Middle frontal gyrus (tissue), 1 donor: ENCODE measurements around the gene POR.

Experiments used
- DNase-seq: peaks from one replicate; pipeline ENCODE4 v3.0.0-alpha.2; 2015; ENCODE audit warnings: low spot score; ENCODE audit errors: extremely low spot score

The POR gene

DNA sequence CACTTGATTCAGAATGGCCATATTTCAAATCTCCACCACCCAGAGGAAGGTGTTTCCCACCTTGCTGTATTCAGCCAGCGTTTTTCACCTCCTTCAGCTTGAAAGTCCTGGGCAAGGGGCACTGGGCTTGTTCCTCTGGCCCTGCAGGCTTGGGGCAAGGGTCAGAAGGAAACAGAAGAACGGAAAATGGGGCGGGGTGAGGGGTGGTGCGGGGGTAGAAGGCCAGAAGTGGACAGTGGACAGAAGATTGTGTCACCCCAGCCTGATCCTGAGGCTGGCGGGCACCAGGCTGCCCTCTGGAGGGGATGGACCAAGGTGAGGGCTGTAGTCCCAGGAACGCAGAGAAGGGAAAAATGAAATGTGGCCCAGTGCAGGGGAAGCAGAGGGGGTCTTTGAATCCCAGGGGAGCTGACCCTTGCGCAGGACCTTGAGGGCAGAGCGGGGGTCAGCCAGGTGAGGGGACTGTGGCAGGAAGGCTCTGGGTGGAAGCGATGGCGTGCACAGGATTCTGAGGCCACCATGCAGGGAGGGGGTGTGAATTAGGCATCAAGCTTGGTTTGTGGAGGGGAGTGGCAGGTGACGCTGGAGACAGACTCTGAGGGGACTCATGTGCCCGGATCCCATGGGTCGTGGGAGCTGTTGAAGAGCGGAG is 56.5 kb downstream of the POR start:
- DNase-seq: no peak

DNA sequence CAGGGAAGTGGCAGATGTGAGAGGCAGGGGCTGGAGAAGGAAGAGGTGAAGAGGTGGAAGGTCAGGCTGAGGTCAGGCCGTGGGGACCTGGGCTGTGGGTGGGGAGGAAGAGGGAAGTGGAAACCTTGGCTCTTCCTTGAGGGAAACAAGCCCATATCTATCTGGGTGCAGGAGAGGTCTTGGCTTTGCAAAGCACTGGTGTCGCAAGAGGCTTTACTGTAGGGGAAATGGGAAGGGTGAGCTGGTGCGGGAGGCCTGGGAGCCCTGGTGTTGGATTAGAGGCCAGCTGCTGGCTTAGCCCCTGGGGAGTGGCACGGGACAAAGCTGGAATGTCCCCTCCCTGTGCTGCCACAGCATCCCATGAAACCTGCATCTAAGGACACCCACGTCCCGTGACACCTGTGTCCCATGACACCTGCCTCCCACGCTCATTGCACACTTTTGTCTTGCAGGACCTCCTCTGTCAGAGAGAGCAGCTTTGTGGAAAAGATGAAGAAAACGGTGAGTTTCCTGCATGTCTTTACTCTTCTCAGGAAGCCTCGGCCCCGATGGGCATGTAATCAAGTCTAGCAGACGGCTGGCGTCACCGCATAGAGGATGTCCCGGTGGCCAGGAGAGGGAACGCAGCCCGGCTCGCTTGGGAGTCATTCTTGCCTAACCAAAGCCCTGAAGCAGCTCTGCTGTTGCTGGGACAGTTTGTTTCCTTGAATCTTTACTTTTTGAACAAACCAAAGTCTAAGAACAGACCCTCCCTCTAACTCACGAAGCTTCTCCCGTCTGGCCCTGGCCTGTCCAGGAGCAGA is 57.2 kb downstream of the POR start:
- DNase-seq: no peak

DNA sequence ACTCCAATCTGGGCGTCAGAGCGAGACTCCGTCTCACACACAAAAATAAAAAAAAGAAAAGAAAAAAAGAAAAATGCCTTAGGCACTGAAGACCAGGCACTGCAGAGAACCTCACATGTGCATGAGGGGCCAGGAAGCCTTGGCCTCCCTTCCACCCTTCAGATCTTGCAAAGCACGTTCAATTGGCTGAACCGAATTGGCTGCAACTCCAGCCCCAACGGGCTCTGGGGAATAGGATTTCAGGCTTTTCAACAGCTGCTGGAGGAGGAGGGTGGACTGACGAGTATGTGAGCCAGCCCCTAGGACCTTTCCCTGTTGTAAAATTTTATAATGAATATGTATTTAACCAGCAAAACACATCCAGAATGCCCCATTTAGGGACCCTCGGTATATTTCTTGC is 62.8 kb downstream of the POR start:
- no peak for DNase-seq

DNA sequence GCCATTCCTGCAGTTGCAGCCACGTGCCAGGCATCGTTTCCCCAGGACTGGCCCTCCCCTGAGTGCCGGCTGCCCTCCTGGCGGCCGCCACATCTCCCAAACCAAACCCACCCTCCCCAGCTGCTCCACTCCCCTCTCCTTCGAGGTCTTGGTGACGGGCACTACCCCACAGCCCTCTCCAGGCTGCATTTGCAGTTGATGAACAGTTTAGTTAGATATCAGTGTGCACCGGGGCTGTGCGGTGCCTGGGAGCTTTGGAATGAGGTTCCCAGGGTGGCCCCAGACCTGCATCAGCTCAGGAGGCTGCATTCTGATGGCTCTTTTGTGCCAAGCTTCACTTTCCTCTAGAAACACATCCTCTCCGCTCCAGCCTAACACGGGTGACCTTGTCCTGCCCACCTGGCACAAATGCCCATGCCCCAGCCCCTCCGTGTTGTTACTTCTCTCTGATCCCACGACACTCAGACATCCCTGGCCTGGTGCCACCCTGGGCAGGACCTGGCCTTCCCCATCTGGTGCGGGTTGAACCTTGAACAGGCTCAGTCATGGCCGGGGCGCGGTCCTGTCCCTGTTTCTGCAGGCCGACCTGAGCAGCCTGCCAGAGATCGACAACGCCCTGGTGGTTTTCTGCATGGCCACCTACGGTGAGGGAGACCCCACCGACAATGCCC is 64.9 kb downstream of the POR start:
- no peak for DNase-seq

DNA sequence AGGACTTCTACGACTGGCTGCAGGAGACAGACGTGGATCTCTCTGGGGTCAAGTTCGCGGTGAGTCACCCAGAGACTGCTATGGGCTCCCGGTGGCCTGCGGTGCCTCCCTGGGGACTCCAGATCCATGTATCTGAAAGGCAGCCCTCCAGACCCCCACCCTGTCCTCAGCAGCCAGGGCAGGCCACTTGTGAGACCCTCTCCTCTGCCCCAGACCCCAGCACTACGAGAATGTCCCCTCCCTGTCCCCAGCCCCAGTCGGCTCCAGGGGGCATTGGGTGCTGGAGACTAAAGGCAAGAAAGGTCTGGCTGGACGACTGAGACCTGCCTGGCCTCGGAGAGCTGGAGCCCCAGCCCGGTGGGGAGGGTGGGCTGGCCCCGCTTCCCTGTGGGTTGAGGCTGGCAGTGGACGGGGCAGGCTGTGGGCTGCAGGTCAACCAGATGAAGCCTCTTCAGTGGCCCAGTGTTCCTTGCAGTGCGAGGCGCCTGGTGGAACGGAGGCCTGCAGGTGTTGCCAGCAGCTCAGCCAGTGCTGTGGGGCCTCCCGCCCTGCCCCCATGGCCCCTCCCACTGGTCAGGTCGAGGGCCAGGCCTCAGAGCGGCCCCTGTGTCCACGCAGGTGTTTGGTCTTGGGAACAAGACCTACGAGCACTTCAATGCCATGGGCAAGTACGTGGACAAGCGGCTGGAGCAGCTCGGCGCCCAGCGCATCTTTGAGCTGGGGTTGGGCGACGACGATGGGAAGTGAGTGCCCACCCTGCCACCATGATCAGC is 65.7 kb downstream of the POR start:
- no peak for DNase-seq

DNA sequence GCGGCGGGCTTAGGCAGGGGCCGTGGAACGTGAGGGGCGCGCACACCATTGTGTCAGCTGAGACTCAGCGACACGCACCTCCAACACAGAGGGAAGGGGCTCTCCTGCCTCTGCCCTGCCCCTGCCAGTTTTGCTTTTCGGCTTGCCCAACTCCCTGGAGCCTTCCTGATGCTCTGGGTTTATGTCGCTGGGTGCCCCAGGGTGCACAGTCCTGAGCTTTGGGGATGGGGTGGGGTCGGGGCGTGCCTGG is 66.2 kb downstream of the POR start:
- no peak for DNase-seq

DNA sequence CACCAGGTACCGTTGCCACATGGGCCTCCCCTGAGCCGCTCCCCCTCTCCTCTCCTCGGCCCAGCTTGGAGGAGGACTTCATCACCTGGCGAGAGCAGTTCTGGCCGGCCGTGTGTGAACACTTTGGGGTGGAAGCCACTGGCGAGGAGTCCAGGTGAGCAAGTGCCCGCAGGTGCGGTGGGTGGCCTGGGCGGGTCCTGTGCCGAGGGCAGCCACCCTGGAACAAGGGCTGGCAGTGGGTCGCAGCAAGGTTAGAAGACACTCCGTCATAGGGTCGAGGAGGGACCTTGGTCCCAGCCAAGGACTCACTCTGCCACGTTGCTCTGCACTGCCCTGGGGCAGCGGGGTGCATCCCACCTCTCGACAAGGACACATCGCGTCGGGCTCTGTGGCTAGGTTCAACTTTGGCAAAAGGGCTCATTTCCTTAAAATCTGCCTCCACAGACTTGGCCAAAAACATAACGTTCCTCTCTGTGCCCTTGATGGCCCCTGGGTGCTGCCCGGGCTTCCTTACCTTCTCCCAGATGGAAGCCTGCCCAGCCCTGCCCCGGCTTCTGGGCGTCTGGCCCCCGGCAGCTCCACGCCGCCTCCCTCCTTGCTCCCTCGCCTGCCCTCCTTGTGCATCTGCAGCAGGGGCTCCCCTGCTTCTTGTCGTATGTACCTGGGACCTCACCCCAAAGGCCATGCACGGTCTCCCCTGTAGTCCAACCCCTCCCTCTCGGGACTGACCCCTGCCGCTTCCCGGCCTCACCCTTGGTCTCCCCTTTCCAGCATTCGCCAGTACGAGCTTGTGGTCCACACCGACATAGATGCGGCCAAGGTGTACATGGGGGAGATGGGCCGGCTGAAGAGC is 66.7 kb downstream of the POR start:
- no peak for DNase-seq

DNA sequence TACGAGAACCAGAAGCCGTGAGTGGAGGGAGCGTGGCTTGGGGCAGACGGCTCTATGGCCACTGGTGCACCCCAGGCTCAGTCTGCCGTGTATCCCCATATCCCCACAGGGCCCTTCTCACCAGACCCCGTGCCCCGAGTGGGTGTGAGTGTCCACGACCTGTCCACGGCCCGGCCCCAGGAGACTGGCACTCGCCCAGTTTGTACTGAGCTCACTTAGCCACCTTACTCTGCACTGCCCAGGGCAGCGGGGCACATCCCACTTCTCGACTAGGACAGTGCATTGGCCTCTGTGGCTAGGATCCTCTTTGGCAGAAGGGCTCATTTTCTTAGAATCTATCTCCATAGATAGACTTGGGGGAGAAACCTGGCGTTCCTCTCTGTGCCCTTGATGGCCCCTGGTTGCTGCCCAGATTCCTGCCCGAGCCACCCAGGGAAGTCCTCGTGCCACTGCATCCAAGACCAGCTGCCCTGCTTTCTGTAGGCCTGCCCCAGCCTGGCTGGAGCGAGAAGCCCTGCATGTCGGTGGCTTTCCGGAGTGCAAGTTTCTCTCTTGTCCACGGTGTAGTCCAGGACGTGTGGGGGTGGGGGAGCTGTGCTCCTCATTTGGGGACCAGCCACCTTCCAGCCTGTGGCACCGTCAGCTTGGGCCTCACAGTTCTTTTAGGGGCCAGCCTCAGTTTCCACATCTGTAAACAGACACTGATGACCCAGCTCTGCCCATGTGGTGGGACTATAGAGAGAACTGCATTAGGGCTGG is 67.5 kb downstream of the POR start:
- no peak for DNase-seq

DNA sequence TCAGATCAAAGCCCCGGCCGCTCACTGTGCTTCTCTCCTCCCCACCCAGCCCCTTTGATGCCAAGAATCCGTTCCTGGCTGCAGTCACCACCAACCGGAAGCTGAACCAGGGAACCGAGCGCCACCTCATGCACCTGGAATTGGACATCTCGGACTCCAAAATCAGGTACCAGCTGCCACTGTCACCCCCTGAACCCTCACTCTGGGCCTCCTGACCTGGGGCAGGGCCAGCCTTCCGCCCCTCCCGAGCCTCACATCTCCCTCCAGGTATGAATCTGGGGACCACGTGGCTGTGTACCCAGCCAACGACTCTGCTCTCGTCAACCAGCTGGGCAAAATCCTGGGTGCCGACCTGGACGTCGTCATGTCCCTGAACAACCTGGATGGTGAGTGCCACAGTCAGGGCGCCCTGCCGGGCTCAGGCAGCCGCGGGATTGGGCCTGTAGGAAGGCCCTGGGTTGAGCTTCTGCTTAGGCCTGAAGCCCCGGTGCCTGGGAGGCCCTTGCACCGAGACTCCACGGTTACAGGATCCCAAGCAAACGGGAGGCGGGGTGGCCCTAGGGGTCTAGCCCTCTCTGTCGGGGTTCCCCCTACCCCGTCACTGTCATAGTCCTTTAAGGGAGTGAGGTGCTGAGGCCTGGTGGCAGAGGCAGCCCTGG is 68.6 kb downstream of the POR start:
- DNase-seq: no peak

DNA sequence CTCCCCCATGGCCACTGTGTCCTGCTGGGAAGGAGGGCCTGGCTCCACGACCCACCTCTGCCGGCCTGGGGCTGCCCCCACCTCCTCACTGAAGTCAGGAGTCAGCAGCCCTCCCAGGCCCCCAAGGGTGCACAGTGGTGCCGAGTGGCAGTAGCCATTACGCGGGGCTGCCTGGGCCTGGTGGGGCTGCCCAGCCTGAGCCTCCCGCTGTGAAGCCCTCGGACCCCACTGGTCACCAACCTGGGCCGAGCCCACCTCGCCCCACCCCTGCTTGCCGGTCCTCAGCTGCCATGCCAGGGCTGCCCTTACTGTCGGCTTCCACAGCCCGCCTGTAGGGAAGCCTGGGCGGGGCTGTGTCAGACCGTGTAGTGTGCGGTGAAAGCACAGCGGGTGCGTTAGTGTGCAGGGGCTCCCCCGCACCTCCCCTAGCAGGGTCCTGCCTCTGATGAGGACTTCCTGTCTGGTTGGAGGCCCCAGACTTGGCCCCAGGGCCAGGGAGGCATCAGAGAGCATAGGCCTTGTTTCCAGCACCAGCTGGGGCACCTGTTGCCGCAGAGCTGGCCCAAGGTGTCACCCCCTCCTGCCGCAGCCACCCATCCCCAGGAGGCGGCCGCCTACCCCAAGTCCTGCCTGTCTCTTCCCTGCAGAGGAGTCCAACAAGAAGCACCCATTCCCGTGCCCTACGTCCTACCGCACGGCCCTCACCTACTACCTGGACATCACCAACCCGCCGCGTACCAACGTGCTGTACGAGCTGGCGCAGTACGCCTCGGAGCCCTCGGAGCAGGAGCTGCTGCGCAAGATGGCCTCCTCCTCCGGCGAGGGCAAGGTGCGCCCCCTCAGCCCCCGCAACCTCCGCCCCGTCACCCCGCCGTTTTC is 69.4 kb downstream of the POR start:
- no peak for DNase-seq

DNA sequence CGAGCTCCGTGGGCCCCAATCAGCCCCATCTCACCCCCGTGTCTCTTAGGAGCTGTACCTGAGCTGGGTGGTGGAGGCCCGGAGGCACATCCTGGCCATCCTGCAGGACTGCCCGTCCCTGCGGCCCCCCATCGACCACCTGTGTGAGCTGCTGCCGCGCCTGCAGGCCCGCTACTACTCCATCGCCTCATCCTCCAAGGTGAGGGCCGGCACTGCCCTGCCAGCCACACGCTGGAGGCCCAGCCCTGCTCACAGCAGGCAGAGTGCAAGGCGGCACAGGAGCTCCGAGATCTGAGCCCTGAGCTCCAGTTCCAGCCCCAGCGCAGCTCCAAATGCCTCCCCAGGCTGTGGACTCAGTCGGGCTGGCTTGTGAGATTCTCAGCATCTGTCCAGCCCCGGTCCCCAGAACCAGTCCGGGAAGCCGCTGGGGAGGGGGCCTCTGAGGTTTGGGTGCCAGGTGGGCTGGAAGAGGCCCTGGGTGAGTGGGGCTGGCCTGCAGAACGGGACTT is 70.1 kb downstream of the POR start:
- DNase-seq: no peak

DNA sequence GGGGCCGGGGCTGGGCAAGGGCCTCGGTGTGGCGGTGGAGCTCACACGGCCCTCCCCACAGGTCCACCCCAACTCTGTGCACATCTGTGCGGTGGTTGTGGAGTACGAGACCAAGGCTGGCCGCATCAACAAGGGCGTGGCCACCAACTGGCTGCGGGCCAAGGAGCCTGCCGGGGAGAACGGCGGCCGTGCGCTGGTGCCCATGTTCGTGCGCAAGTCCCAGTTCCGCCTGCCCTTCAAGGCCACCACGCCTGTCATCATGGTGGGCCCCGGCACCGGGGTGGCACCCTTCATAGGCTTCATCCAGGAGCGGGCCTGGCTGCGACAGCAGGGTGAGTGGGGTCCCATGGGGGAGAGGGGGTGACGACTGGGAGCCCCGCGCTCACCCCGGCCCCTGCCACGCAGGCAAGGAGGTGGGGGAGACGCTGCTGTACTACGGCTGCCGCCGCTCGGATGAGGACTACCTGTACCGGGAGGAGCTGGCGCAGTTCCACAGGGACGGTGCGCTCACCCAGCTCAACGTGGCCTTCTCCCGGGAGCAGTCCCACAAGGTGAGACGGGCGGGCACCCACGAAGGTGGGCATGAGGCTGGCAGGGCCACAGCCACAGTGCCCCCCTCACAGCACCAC is 70.7 kb downstream of the POR start:
- DNase-seq: no peak

DNA sequence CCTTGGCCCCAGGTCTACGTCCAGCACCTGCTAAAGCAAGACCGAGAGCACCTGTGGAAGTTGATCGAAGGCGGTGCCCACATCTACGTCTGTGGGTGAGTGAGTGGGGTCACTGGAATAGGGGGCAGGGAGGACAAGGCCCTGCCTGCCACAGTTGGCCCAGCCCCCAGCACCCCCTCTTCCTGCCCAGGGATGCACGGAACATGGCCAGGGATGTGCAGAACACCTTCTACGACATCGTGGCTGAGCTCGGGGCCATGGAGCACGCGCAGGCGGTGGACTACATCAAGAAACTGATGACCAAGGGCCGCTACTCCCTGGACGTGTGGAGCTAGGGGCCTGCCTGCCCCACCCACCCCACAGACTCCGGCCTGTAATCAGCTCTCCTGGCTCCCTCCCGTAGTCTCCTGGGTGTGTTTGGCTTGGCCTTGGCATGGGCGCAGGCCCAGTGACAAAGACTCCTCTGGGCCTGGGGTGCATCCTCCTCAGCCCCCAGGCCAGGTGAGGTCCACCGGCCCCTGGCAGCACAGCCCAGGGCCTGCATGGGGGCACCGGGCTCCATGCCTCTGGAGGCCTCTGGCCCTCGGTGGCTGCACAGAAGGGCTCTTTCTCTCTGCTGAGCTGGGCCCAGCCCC is 71.3 kb downstream of the POR start:
- DNase-seq: no peak

DNA sequence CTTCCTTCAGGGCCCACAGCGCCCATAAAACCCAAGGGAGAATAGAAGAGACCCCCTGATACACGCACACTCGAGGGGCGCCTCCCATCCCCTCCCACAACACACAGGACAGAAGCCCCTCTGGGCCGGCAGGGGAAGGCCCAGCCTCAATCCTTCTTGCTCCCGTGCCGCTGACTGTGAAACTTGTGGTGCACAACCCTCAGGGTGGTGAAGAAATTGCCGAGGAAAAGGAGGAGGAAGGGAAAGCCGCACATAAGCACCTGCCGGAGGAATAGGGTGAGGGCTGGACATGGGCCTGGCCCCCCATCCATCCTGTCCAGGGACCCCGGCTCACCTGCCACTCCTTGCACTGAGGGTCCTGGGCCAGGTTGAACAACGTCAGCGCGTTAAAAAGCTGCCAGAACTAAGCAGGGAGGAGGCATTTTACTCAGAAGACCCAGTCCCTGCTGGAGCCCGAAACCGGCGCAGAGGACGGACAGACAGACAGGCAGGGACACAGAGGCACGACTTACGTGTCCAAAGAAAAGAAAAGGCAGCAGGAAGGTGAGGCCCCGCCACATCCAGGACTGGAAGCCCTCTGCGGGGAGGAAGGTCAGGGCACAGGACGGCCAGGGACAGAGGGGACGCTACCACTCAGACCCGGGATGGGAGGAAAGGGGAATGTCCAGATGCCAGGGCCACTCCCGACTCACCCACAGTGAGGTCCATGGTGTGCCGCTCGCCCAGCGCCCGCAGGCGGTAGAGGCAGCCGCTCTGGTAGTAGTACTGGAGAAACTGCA is 72.3 kb downstream of the POR start:
- no peak for DNase-seq

DNA sequence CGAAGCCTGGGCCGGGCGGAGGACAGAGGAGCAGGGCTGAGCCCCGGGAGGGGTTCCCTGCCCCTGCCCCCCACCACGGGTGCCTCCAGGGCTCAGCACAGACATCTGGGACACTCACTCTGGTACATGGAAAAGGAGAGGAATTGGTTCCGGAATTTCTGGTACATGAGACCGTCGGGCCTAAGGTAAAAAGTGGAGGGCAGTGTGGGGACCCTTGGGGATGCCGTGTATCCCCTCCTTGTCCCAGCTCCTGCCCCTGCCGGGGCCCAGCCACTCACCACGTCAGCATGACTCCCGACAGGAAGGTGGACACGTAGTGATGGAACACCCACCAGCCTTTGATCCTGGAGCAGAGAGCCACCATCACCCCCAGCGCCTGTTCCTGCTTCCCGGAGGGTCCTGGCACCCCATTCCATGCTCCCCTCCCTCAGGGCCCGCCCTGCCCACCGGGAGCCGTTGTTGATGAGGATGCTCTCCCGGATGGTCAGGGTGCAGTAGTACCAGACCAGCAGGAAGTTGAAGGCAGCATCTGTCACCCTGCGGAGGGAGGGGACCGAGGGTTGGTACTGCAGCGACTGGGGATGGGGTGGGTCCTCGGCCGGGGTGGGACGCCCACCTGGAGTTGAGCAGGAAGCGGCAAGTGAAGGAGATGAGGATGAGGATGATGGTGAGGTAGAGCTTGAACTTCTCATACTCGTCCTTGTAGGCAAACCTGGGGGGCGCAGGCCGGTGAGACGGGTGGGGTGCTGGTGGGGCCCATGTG is 73.0 kb downstream of the POR start:
- no peak for DNase-seq
